Right kidney (tissue), 1 donor: Measurements from ENCODE around the gene MAGI2.
A peak's percentile ranks its signal among the peaks of the same experiment; 100 is the strongest.
"Not testable (repeated sequence)": the region's sequence is repeated elsewhere in the genome, so short reads cannot be mapped to it uniquely, and the experiment has no call there.

ENCODE experiments used
- DNase-seq: peaks from one replicate; pipeline ENCODE4 v3.0.0-alpha.2; 2016

The MAGI2 gene

DNA sequence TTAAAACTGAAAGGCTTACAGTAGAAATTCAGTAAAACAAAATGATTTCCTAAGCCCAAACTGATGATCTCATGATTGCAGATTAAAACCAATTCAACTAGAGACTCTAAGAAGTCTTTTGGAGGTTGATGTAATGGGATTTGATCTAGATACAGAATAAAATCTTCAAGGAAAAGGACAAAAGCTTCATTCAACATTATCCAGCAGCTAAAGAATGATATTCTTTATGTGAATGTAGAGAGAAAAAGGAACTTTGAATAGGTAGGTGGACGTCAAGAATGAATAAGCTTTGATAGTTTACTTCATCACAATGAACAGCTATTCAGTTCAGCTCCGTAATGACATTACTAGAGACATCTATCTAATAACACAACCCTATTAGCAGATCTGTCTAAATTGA lies 910.5 kb downstream of the MAGI2 start:
- DNase-seq = no peak

DNA sequence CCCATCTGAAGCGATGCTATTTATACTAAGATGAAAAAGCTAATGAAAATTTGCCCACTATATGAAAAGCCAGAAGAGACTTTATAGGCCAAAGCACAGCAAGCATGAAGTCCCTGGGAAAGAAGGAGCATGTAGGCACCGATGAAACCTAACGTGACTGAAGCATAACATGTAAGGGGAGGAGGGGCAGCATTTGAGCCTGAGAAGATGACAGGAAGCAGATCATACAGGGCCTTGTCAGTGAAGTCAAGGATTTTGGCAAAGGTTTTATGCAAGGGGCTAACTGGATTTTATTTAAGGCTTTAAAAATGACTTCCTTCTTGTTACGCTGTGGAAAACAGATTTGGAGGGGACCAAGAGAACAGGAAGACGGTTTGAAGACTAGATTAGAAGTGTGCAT lies 910.9 kb downstream of the MAGI2 start:
- no peak for DNase-seq

- no peak for DNase-seq
These were observed 913.6 kb downstream of the MAGI2 start for GRCh38 chr7:78539825-78540224.

DNA sequence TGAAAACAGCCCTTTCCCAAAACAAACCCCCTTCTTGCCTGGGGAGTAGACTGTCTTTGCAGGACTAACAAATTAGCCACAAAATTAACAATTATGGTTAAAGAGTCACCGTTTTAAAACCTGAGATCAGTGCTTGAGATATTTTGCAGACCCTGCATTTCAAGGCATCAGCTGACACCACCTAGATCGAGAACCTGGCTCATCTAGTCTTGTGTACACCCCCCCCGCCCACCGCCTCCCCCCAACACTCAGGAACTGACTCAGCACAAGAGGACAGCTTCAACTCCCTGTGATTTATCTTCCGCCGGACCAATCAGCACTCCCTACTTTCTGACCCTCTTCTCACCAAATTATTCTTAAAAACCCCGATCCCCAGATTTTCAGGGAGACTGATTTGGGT lies 917.8 kb downstream of the MAGI2 start:
- no peak for DNase-seq

GRCh38 chr7:78530351-78530750 lies 923.1 kb downstream of the MAGI2 start:
- DNase-seq = no peak

- no peak for DNase-seq
These were observed 924.1 kb downstream of the MAGI2 start for GRCh38 chr7:78529392-78529791.

DNA sequence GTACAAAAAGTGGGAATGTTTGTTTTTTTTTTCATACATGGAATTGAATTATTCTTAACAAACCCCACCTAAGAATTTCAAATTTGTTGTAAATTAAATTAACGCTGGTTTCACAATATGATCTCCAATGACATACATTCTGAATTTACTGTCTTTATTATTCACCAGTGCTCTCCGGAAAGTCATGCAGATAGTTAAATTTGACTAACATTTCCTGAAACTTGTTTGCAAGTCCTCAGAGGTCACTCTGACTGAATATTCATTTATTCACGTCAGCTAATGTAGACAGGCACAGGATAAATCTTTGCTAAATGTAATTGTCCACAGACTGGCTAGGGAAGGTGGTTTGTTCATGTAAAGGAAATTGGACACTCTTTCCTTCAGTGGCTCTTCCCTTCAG lies 924.5 kb downstream of the MAGI2 start:
- DNase-seq = no peak

GRCh38 chr7:78523930-78524329 lies 929.5 kb downstream of the MAGI2 start:
- no peak for DNase-seq

DNA sequence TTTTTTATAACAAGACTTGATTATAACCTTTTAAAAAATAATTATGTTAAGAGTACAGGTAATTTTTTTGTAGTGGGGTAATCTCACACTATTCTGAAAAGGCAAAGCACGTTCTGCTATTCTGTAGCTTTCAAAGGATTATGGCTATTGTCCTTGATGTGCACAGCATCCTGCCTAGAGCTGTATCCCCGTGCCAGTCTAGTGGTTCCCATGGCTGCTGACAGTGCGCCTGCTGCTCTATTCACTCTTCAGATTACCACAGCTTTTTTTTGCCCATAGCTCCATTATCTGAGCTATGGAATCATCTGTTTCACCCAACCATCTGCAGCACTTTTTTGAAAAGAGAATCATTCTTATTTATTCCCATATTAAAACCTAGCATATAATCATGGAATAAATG lies 931.5 kb downstream of the MAGI2 start:
- no peak for DNase-seq

DNA sequence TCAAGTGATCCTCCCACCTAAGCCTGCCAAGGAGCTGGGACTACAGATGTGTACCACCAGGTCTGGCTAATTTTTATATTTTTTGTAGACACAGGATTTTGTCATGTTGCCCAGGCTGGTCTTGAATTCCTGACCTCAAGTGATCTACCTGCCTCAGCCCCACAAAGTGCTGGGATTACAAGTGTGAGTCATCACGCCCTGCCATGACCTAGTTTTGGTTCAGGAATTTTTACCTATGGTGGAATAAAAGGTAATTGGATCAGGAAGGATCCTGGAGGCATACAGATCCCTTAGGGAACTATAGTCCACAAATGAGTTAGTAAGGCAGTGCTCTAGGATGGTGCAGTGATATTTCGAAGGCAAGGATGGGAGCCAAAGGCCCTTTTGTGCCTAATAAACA lies 937.0 kb downstream of the MAGI2 start:
- no peak for DNase-seq

DNA sequence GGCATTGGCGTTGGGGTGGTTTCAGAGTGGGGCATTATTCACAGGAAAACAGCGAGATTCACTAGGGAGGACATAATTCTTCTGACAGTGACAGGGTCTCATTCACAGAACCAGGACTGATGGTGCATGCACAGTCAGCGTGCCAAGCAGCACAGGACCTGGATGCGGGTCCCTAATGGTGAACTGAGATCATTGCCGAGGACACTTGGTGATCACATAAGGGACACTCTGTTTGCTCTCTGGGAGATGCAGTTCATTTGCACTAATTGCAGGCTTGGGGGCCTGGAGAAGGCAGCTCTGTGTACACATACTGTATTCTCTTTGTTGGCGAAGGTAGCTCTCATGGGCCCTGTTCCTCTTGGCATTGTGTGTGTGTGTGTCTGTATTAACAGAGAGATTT lies 938.8 kb downstream of the MAGI2 start:
- DNase-seq = no peak

GRCh38 chr7:78510580-78511188 lies 942.8 kb downstream of the MAGI2 start:
- DNase-seq = peak; percentile 10

DNA sequence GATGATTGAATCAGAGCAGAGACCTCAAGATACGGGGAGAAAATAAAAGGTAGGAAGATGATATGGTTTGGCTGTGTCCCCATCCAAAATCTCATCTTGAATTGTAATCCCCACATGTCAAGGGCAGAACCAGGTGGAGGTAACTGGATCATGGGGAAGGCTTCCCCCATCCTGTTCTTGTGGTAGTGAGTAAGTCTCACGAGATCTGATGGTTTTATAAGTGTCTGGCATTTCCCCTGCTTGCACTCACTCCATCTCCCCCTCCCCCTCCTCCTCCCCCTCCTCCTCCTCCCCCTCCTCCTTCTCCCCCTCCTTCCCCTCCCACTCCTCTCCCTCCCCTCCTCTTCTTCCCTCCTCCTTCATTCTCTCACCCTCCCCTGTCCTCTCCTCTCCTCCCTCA lies 950.2 kb downstream of the MAGI2 start:
- DNase-seq = not testable (repeated sequence)

DNA sequence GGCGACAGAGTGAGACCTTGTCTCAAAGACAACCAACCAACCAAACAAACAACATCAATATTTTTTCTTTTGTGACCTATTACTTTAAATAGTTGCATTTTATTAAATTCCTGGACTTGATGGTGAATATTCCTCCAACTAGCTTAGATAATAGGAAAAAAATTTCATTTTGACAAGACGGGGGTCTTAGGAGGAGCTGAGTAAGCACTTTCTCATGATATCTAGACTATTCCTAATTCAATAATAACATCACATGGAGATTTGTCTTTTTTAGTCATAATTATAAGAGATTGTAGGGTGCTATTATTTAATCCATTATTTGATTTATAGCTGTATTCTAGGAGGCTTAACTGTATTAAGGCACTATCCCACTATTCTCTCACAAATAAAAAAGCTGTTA lies 952.4 kb downstream of the MAGI2 start:
- DNase-seq = no peak

DNA sequence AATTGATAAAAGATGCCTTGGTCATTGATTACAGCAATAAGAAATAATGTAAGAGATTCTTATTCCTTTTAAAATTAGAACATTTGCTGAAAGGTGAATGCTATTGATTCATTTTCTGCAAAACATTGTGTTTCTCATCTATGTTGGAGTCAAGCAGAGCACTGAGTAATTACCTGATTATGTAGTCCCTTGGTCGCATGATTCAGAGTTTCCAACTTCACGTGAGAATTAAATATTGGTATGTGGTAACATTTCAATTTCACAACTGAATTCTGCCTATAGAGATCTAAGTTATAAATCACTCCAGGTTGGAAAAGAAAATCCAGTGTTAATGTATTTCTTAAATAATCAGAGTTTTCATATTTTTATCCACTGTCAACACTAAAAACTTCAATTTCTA lies 953.5 kb downstream of the MAGI2 start:
- DNase-seq = no peak

DNA sequence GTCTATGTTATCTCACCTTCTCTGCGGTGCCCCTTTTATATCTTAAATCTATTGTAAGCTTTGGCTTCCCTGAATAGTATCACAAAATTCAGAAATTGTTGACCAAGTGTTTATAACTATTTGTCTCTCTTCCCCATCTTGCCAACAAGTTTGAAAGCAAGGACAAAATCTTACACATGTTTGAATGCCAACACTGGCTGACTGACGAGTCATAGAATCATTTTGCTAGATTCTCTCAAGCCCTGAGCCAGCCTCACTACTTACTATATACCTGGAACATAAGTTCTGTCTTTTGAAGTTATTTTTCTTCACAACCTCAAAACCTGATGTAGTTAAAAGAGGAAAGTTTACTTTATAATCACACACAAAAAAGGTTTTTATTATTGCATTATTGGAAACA lies 954.2 kb downstream of the MAGI2 start:
- DNase-seq = no peak

- DNase-seq = no peak
These were observed 955.6 kb downstream of the MAGI2 start for GRCh38 chr7:78497728-78498427.

GRCh38 chr7:78496096-78496630 lies 957.3 kb downstream of the MAGI2 start:
- DNase-seq = no peak

GRCh38 chr7:78493401-78493800 lies 960.1 kb downstream of the MAGI2 start:
- DNase-seq = no peak

GRCh38 chr7:78492146-78492545 lies 961.3 kb downstream of the MAGI2 start:
- DNase-seq = no peak

DNA sequence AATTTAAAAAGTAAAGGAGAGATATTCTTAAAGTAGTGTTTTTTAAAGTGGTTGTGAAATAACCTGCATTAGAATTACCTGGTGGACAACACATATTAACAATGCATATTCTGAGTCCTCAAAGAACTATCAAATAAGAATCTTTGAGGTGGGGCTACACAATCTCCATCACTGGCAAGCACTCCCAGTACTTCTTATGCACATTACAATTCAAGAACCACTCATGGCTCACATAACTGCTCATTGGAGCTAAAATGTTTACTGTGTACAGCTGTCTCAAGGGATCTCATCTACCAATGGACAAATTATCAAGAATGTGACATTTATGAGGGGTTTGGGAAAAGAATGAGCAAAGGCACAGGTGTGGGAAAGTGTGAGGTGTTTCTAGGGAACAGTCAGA lies 962.9 kb downstream of the MAGI2 start:
- DNase-seq = no peak

DNA sequence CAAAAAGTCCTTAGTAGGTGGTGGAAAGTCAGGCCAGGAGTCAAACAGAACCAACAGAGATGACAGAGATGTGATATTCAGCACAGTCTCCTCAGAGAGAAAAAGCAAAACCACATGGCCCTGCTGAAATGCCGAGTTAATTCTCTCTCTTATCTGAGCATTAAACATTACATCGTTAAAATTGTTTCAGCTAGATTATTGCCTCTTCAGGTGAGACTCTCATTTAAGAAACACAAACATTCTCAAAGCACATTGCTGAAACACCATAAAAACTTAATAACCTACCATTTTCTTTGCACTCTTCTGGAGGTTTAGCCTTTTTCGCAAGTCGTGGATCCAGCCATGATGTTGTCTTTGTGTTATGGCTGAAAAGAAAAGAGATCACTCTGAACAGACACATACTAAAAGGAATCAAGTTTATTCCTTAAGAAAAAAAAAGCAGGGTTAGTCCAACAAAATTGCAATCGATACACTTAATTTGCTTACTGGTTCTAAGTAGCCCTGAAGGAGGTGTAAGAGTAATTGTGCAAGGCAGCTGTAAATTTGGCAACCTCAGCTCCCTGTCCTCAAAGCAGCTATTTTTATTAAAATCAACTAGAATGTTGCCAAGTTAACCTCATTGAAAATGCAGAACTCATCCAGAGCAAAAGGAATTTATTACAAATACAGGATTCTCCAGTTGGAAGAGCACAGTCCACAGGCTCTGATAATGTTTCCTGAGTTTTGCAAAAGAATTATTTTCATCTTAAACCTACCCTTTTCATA lies 963.8 kb downstream of the MAGI2 start:
- DNase-seq = no peak

DNA sequence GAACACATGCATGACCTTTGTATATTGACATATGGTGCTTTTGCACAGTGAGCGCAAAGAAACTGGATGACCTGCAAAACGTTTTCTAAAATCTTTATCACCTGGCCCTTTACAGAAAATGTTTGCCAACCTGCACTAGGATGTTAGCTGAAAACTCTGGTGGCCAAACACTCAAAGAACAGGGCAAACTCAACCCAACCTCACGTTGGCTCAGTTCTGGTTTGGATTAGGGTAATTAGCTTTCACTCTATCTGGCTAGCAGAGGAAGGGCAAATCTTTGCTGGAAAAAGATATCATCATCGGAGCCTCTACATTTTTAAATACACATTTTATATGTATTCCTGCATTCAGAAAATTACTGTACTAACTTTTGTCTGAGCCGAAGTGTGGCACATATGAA lies 966.0 kb downstream of the MAGI2 start:
- DNase-seq = no peak

- DNase-seq = no peak
These were observed 974.1 kb downstream of the MAGI2 start for GRCh38 chr7:78479348-78479747.
